GM19099 (cell line): Measurements from ENCODE around the gene L2HGDH.

Experiments used
- POLR2A ChIP-seq: IDR thresholded peaks from 3 replicates; pipeline ENCODE4 v1.6.1; 2011; ENCODE audit warnings: low read depth; ENCODE audit not compliant: insufficient read length; ENCODE audit errors: extremely low read depth

The L2HGDH gene

GRCh38 chr14:50228313-50228712 lies 83.7 kb downstream of the L2HGDH start:
- no peak for TF ChIP-seq POLR2A

GRCh38 chr14:50225974-50226297 lies 86.1 kb downstream of the L2HGDH start:
- TF ChIP-seq POLR2A: no peak

GRCh38 chr14:50225067-50225973 lies 86.7 kb downstream of the L2HGDH start:
- TF ChIP-seq POLR2A: no peak

DNA sequence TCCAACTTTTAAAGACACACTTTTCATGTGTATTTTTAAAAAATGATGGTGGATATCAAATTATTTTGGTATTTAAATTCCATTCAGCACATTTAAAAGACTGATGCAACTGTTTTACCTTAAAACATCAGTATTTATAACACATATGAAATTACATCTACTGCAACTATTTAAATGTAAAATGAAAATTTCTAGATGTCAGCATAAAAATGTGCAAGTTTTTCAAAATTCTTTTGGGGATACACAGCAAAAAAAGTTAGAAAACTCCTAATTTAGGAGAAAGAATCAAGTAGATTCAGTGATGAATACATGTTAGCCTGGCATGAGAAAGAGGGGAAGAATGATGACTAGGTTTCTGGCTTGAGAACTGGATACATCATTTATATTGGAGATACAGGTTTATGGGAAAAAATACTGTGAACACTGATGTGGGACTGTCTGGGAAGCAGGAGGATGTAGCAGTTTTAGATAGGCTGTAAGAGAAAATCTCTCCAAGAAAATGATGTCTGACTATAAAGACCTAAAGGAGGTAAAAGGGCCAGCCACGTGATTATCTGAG lies 89.9 kb downstream of the L2HGDH start:
- no peak for TF ChIP-seq POLR2A

GRCh38 chr14:50218501-50218900 lies 93.5 kb downstream of the L2HGDH start:
- no peak for TF ChIP-seq POLR2A

DNA sequence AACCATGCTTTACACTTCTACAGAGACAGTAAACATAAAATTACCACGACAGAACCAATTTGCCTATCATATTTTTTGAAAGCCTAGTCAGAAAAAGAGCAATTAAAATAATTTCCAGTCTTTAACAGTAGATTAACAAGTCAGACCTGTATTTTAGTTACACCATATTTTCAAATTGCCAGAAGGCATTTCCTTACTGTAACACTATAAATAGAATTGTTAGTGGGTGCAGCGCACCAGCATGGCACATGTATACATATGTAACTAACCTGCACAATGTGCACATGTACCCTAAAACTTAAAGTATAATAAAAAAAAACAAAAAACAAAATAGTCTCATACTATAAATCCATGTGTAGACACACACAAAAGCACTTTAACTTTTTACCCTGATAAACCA lies 96.6 kb downstream of the L2HGDH start:
- TF ChIP-seq POLR2A: no peak

DNA sequence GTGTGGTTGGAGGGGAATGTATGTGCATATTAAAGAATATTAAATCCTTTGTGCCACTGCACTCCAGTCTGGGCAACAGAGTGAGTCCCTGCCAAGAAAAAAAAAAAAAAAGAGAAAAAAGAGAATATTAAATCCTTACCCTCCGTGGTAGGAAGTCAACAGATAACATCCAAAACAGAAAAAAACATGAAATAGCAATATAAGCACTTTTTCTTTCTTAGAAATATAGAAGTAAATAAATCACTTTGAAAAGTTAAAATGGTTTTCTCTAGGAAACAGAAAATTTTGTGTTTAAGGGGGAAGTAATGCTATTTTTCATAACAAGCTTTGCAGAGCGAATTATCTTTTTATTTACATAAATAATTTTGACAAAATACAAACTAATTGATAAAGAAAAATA lies 98.2 kb downstream of the L2HGDH start:
- TF ChIP-seq POLR2A: no peak

- TF ChIP-seq POLR2A: no peak
These were observed 99.3 kb downstream of the L2HGDH start for GRCh38 chr14:50212726-50213125.

- no peak for TF ChIP-seq POLR2A
These were observed 102.0 kb downstream of the L2HGDH start for GRCh38 chr14:50210074-50210473.

- no peak for TF ChIP-seq POLR2A
These were observed 113.5 kb downstream of the L2HGDH start for GRCh38 chr14:50198499-50198898.

- TF ChIP-seq POLR2A: no peak
These were observed 120.5 kb downstream of the L2HGDH start for GRCh38 chr14:50191499-50191898.
